IMR-90 (cell line): ENCODE measurements around the gene NF1. TPM values are rescaled to one million over a fixed set of nuclear protein-coding genes. Genes with fewer than 3 reads are reported as not detected.
A peak's percentile ranks its signal among the peaks of the same experiment; 100 is the strongest.

Experiments used
- ATAC-seq: fragments of 200-7000 bp; cut with Tn5 transposase; 2 replicates; pipeline ENCODE4 v1.9.1; 2020; ENCODE audit warnings: low read depth, mild to moderate bottlenecking, moderate library complexity
- BruUV-seq: library from RNA; stranded (reverse); fragments of 400-500 nt; replicated peaks from 2 replicates; lab custom pipeline; 2021; lab: Mats Ljungman, UMichigan
- CTCF ChIA-PET: fragments of 300-600 bp; formaldehyde crosslinking; extraction: SDS; loops from one replicate; lab custom pipeline; 2021; ENCODE audit warnings: antibody characterized with exemption; lab: Yijun Ruan, JAX
- POLR2A ChIA-PET: fragments of 300-600 bp; sonication (Branson Sonifier 250); formaldehyde crosslinking; loops from one replicate; lab custom pipeline; 2022; ENCODE audit warnings: antibody characterized with exemption; ENCODE audit not compliant: unreplicated experiment; lab: Charles Lee
- DNase-seq: peaks from one replicate; pipeline ENCODE4 v3.0.0; 2013
- H2AFZ ChIP-seq: replicated peaks from 2 replicates; pipeline ENCODE3; 2013; ENCODE audit warnings: low read length, mild to moderate bottlenecking; ENCODE audit not compliant: poor library complexity
- H2AK5ac ChIP-seq: 2 replicates; pipeline ENCODE4 v1.6.1; 2013; ENCODE audit warnings: low read depth, low read length, inconsistent platforms
- H2AK9ac ChIP-seq: replicated peaks from 2 replicates; pipeline ENCODE3; 2013; ENCODE audit warnings: mild to moderate bottlenecking, low read depth, low read length, moderate library complexity; ENCODE audit not compliant: poor library complexity
- H2BK120ac ChIP-seq: 2 replicates; pipeline ENCODE4 v1.6.1; 2013; ENCODE audit warnings: low read depth, low read length, inconsistent platforms
- H2BK15ac ChIP-seq: 3 replicates; pipeline ENCODE4 v1.6.1; 2013; ENCODE audit warnings: low read depth, low read length, inconsistent platforms
- H2BK20ac ChIP-seq: 2 replicates; pipeline ENCODE4 v1.6.1; 2013; ENCODE audit warnings: low read depth, mild to moderate bottlenecking, inconsistent platforms, low read length, moderate library complexity
- H2BK5ac ChIP-seq: 2 replicates; pipeline ENCODE4 v1.6.1; 2013; ENCODE audit warnings: mild to moderate bottlenecking, low read depth, low read length, inconsistent platforms; ENCODE audit not compliant: poor library complexity, severe bottlenecking
- H3K14ac ChIP-seq: replicated peaks from 2 replicates; pipeline ENCODE4 v1.6.1; 2013; ENCODE audit warnings: low read depth, low read length, inconsistent platforms
- H3K18ac ChIP-seq: 2 replicates; pipeline ENCODE4 v1.6.1; 2013; ENCODE audit warnings: low read depth, low read length, control low read depth
- H3K23ac ChIP-seq: 2 replicates; pipeline ENCODE4 v1.6.1; 2013; ENCODE audit warnings: low read depth, low read length, inconsistent platforms
- H3K27ac ChIP-seq: 2 replicates; pipeline ENCODE4 v1.5.1; 2013; ENCODE audit warnings: mild to moderate bottlenecking, control low read depth, low read length; ENCODE audit not compliant: insufficient read depth
- H3K27me3 ChIP-seq: 2 replicates; pipeline ENCODE4 v1.6.1; 2013; ENCODE audit warnings: low read length; ENCODE audit not compliant: control insufficient read depth, insufficient read depth
- H3K36me3 ChIP-seq: 2 replicates; pipeline ENCODE4 v1.6.1; 2013; ENCODE audit warnings: low read length, mixed read lengths; ENCODE audit not compliant: control insufficient read depth, insufficient read depth
- H3K4ac ChIP-seq: 2 replicates; pipeline ENCODE4 v1.6.1; 2013; ENCODE audit warnings: low read depth, low read length, inconsistent platforms
- H3K4me1 ChIP-seq: 2 replicates; pipeline ENCODE4 v1.6.1; 2013; ENCODE audit warnings: low read length, mixed read lengths; ENCODE audit not compliant: control insufficient read depth, insufficient read depth
- H3K4me2 ChIP-seq: 2 replicates; pipeline ENCODE4 v1.6.1; 2013; ENCODE audit warnings: low read depth, mild to moderate bottlenecking, control low read depth, low read length, moderate library complexity
- H3K4me3 ChIP-seq: 2 replicates; pipeline ENCODE4 v1.5.1; 2013; ENCODE audit warnings: low read depth, mild to moderate bottlenecking, control low read depth, low read length, moderate library complexity; ENCODE audit not compliant: insufficient read depth
- H3K56ac ChIP-seq: 2 replicates; pipeline ENCODE4 v1.6.1; 2013; ENCODE audit warnings: low read length, inconsistent platforms; ENCODE audit not compliant: insufficient read depth; ENCODE audit errors: extremely low read depth
- H3K79me1 ChIP-seq, 2 experiments: 2 replicates each; pipeline ENCODE4 v1.6.1; 2013; ENCODE audit warnings: low read length in 2 of 2, inconsistent platforms in 1 of 2, low read depth in 1 of 2
- H3K9ac ChIP-seq: 2 replicates; pipeline ENCODE4 v1.6.1; 2013; ENCODE audit warnings: low read depth, low read length, control low read depth
- H3K9me1 ChIP-seq: 2 replicates; pipeline ENCODE4 v1.6.1; 2013; ENCODE audit warnings: low read length, inconsistent platforms; ENCODE audit not compliant: insufficient read depth
- H3K9me3 ChIP-seq: 2 replicates; pipeline ENCODE4 v1.6.1; 2013; ENCODE audit warnings: low read length; ENCODE audit not compliant: control insufficient read depth, insufficient read depth
- H4K20me1 ChIP-seq: 2 replicates; pipeline ENCODE4 v1.6.1; 2013; ENCODE audit warnings: low read length, inconsistent platforms; ENCODE audit not compliant: insufficient read depth
- H4K5ac ChIP-seq: 2 replicates; pipeline ENCODE4 v1.6.1; 2013; ENCODE audit warnings: mild to moderate bottlenecking, low read depth, low read length, control low read depth
- H4K8ac ChIP-seq, 2 experiments: 2 replicates each; pipeline ENCODE4 v1.6.1; 2013; ENCODE audit warnings: low read depth in 2 of 2, low read length in 2 of 2, control low read depth in 1 of 2, inconsistent platforms in 1 of 2
- H4K91ac ChIP-seq: 2 replicates; pipeline ENCODE4 v1.6.1; 2013; ENCODE audit warnings: low read depth, low read length, inconsistent platforms; ENCODE audit not compliant: insufficient read depth
- FOS ChIP-seq: fragments of 150-350 bp; IDR thresholded peaks from 2 replicates; pipeline ENCODE4 v1.6.1; 2016; ENCODE audit warnings: low read depth, low read length
- MAFK ChIP-seq: IDR thresholded peaks from 2 replicates; pipeline ENCODE4 v1.6.1; 2012; ENCODE audit warnings: low read depth, low read length, improper control_type of control experiment
- MXI1 ChIP-seq: IDR thresholded peaks from 2 replicates; pipeline ENCODE4 v1.6.1; 2012; ENCODE audit warnings: low read depth, mild to moderate bottlenecking, low read length, moderate library complexity, borderline replicate concordance
- RFX5 ChIP-seq: IDR thresholded peaks from 2 replicates; pipeline ENCODE4 v1.8.0; 2012; ENCODE audit warnings: low read depth, mild to moderate bottlenecking, low read length, moderate library complexity
- SMC3 ChIP-seq: fragments of 150-350 bp; IDR thresholded peaks from 2 replicates; pipeline ENCODE4 v1.6.1; 2016; ENCODE audit warnings: low read depth, mild to moderate bottlenecking, antibody characterized with exemption, low read length, moderate library complexity
- WGBS, 2 experiments: methylation state at CpG; one replicate each; pipeline versions ENCODE4 v1.1.5 to v1.1.7; 2013; ENCODE audit warnings: missing lambda C conversion rate in 2 of 2; ENCODE audit not compliant: insufficient read length in 1 of 2; ENCODE audit errors: extremely low coverage in 2 of 2; 5-methylcytosine and 5-hydroxymethylcytosine counted together
- dilution Hi-C: fragments of 300-500 bp; cut with HindIII; formaldehyde crosslinking; loops from one replicate; pipeline ENCODE4 v1.14.3; 2018; ENCODE audit warnings: low sequenced_read_pairs; ENCODE audit not compliant: unreplicated experiment
- in situ Hi-C: fragments of 300-500 bp; cut with MboI; formaldehyde crosslinking; loops from 3 replicates; pipeline ENCODE4 v1.14.3; 2019; ENCODE audit warnings: low sequenced_read_pairs, inconsistent platforms, mixed read lengths
- intact Hi-C: fragments of 100-400 bp; cut with micrococcal nuclease; formaldehyde crosslinking; loops from 2 replicates; pipeline ENCODE4 v1.10.0; 2022
- polyA plus RNA-seq, 3 experiments: library from polyadenylated mRNA; depleted of rRNA; stranded (reverse); fragments of >200 nt; gene quantifications; 2 replicates each; pipeline ENCODE4 v1.2.3, GENCODE V29; 2012; ENCODE audit warnings: low replicate concordance in 1 of 3
- total RNA-seq: library from RNA; depleted of rRNA; stranded (reverse); fragments of >200 nt; gene quantifications from 2 replicates; pipeline ENCODE4 v1.2.3, GENCODE V29; 2012

Gene NF1
- total and polyA plus RNA-seq, 2 of the 4 experiments (the other 2 are of a cell fraction), result 17.9 to 48.6 TPM

DNA sequence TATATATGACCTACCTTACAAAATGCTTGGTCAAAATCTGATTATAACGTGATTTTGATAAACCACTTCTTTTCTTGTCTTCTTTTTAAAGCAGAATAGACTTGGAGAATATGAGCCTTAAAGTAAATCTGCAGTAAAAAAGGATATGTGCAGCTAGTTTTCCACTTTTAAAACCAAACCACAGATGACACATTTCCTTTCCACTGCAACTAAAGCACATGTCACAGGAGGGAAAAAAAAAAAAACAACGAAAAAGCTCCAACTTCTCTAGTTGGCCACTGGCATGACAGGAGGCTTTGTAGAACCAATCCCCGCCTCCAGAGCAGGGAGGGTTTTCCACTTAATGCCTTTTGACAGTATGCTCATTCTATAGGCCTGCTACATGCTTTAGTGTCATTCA, 226.7 kb downstream of the NF1 start, which contains the start of gene EVI2A:
TSS of gene EVI2A (minus strand) at position 142 of the 400 bp plus-strand sequence. CDS start 2,609 bp downstream, outside the sequence.
- H4K20me1 ChIP-seq, result no peaks in the 10 kb centered on the region
- H4K91ac ChIP-seq, result no peak within 1 kb of the TSS
- no peak within 1 kb of the TSS for H2AK9ac ChIP-seq
- peak within 1 kb of the TSS; percentile 21; the same call in 1 of the 3 replicates for H2BK15ac ChIP-seq
- ChIA-PET CTCF (interaction anchor here (0.7 kb wide), 1 partner anchor 37 kb away, joined by 5 read pairs; no protein-coding TSS in a partner anchor), POLR2A (no interaction called here)
- no peak within 1 kb of the TSS for H3K56ac ChIP-seq
- H3K18ac ChIP-seq, result 0 out of 2 replicates have a peak within 1 kb of the TSS, but pooled peaks have one; percentile 14
- TF ChIP-seq SMC3 (no peak), FOS (no peak), RFX5 (no peak), MXI1 (peak; percentile 65; the same call in 1 of the 2 replicates), MAFK (no peak)
- in situ Hi-C loops (no loop called here), dilution Hi-C loops (no loop called here), intact Hi-C loops (no loop called here)
- no peak within 1 kb of the TSS for H3K27ac ChIP-seq
- H4K8ac ChIP-seq, result no peak within 1 kb of the TSS; a peak in 1 of 4 replicates
- no peak within 1 kb of the TSS for H3K9ac ChIP-seq
- peaks cover 3% of the 10 kb centered on the region for H3K4me1 ChIP-seq
- H2BK5ac ChIP-seq, result peak within 1 kb of the TSS; percentile 42
- WGBS, 2 experiments, result no CpG with 5 or more reads among the region's 3 CpGs
- H3K4me2 ChIP-seq, result peak within 1 kb of the TSS; percentile 62; the same call in 1 of the 2 replicates
- H3K36me3 ChIP-seq, result peaks cover 6% of the 10 kb centered on the region
- H3K79me1 ChIP-seq, result peaks cover 3 to 34% of the 10 kb centered on the region in 2 experiments; a peak in 3 of 4 replicates
- H2BK20ac ChIP-seq, result peak within 1 kb of the TSS; percentile 34; the same call in 1 of the 2 replicates
- no peak within 1 kb of the TSS for H3K14ac ChIP-seq
- H3K9me3 ChIP-seq, result no peaks in the 10 kb centered on the region
- H4K5ac ChIP-seq, result no peak within 1 kb of the TSS
- no peaks in the 10 kb centered on the region for H3K27me3 ChIP-seq
- DNase-seq, result peak; percentile 88
- no peaks in the 10 kb centered on the region for H3K9me1 ChIP-seq
- ATAC-seq, result peak; percentile 64
- BruUV-seq, result no TSS peak
- H3K4ac ChIP-seq, result peak within 1 kb of the TSS; percentile 48; the same call in 1 of the 2 replicates
- peak within 1 kb of the TSS; percentile 72 for H2AK5ac ChIP-seq
- no peak within 1 kb of the TSS for H3K23ac ChIP-seq
- H3K4me3 ChIP-seq, result no peak within 1 kb of the TSS
- no peak within 1 kb of the TSS for H2BK120ac ChIP-seq
- no peak within 1 kb of the TSS for H2AFZ ChIP-seq
